Measurements from ENCODE around the gene LRRC38. TPM values are rescaled to one million over a fixed set of nuclear protein-coding genes. Genes with fewer than 3 reads are reported as not detected.

LRRC38 gene
- total RNA-seq, 2 experiments from 2014 or later: not detected

GRCh38 chr1:13540866-13541265 is 27.1 kb upstream of the LRRC38 start:
- Mint-ChIP-seq H3K36me3 (ENCODE audit: low read depth) (no peaks in the 10 kb centered on the region), H3K27me3 (no peaks in the 10 kb centered on the region), H3K4me1 (no peaks in the 10 kb centered on the region), H3K9me3 (no peaks in the 10 kb centered on the region), H3K4me3 (no peak overlapping the region), H3K27ac (no peak overlapping the region)
- CTCF ChIA-PET: no interaction called here
- no peak for DNase-seq
- POLR2A ChIA-PET: no interaction called here

GRCh38 chr1:13539683-13540082 is 25.9 kb upstream of the LRRC38 start:
- no peaks in the 10 kb centered on the region for H3K9me3 Mint-ChIP-seq
- no peak overlapping the region for H3K27ac Mint-ChIP-seq
- ChIA-PET CTCF (no interaction called here), POLR2A (no interaction called here)
- H3K27me3 Mint-ChIP-seq: no peaks in the 10 kb centered on the region
- H3K4me3 Mint-ChIP-seq: no peak overlapping the region
- no peak for DNase-seq
- no peaks in the 10 kb centered on the region for H3K36me3 Mint-ChIP-seq (ENCODE audit: low read depth)
- H3K4me1 Mint-ChIP-seq: no peaks in the 10 kb centered on the region

GRCh38 chr1:13538832-13539231 is 25.0 kb upstream of the LRRC38 start:
- CTCF ChIA-PET: no interaction called here

GRCh38 chr1:13536571-13536970 is 22.8 kb upstream of the LRRC38 start:
- no peaks in the 10 kb centered on the region for H3K9me3 Mint-ChIP-seq
- no peak for DNase-seq
- H3K27ac Mint-ChIP-seq: no peak overlapping the region
- no peaks in the 10 kb centered on the region for H3K27me3 Mint-ChIP-seq
- no peaks in the 10 kb centered on the region for H3K36me3 Mint-ChIP-seq (ENCODE audit: low read depth)
- ChIA-PET CTCF (no interaction called here), POLR2A (no interaction called here)
- no peak overlapping the region for H3K4me3 Mint-ChIP-seq
- H3K4me1 Mint-ChIP-seq: no peaks in the 10 kb centered on the region

More at GRCh38 chr1:13538832-13539231, 25.0 kb upstream of the LRRC38 start:
- Mint-ChIP-seq H3K4me3 (no peak overlapping the region), H3K27me3 (no peaks in the 10 kb centered on the region), H3K4me1 (no peaks in the 10 kb centered on the region), H3K9me3 (no peaks in the 10 kb centered on the region), H3K36me3 (ENCODE audit: low read depth) (no peaks in the 10 kb centered on the region), H3K27ac (no peak overlapping the region)
- POLR2A ChIA-PET: no interaction called here
- no peak for DNase-seq

- Mint-ChIP-seq H3K4me3 (no peak overlapping the region), H3K27me3 (no peaks in the 10 kb centered on the region), H3K9me3 (no peaks in the 10 kb centered on the region), H3K36me3 (ENCODE audit: low read depth) (no peaks in the 10 kb centered on the region), H3K4me1 (no peaks in the 10 kb centered on the region), H3K27ac (no peak overlapping the region)
- POLR2A ChIA-PET: no interaction called here
- CTCF ChIA-PET: no interaction called here
- DNase-seq: no peak
Observed at GRCh38 chr1:13535227-13535626, 21.4 kb upstream of the LRRC38 start.

GRCh38 chr1:13528320-13528719 is 14.5 kb upstream of the LRRC38 start:
- ChIA-PET CTCF (no interaction called here), POLR2A (no interaction called here)
- no peaks in the 10 kb centered on the region for H3K36me3 Mint-ChIP-seq (ENCODE audit: low read depth)
- no peaks in the 10 kb centered on the region for H3K9me3 Mint-ChIP-seq
- no peak for DNase-seq
- H3K4me3 Mint-ChIP-seq: no peak overlapping the region
- H3K27me3 Mint-ChIP-seq: no peaks in the 10 kb centered on the region
- no peaks in the 10 kb centered on the region for H3K4me1 Mint-ChIP-seq
- H3K27ac Mint-ChIP-seq: no peak overlapping the region

GRCh38 chr1:13523780-13524477 is 10.1 kb upstream of the LRRC38 start:
- ChIA-PET CTCF (no interaction called here), POLR2A (no interaction called here)
- Mint-ChIP-seq H3K9me3 (peaks cover 4% of the 10 kb centered on the region), H3K4me3 (no peak overlapping the region), H3K27ac (no peak overlapping the region), H3K27me3 (no peaks in the 10 kb centered on the region), H3K4me1 (no peaks in the 10 kb centered on the region), H3K36me3 (ENCODE audit: low read depth) (no peaks in the 10 kb centered on the region)
- DNase-seq: no peak

- ChIA-PET CTCF (no interaction called here), POLR2A (no interaction called here)
- Mint-ChIP-seq H3K9me3 (peaks cover 4% of the 10 kb centered on the region), H3K27me3 (peaks cover 6% of the 10 kb centered on the region), H3K36me3 (ENCODE audit: low read depth) (no peaks in the 10 kb centered on the region), H3K27ac (no peak overlapping the region), H3K4me3 (no peak overlapping the region), H3K4me1 (no peaks in the 10 kb centered on the region)
- no peak for DNase-seq
Observed at GRCh38 chr1:13520985-13521384, 7.2 kb upstream of the LRRC38 start.

- POLR2A ChIA-PET: no interaction called here
- CTCF ChIA-PET: no interaction called here
- Mint-ChIP-seq H3K4me1 (no peaks in the 10 kb centered on the region), H3K9me3 (peaks cover 4% of the 10 kb centered on the region), H3K4me3 (no peak overlapping the region), H3K27me3 (peaks cover 23% of the 10 kb centered on the region), H3K36me3 (ENCODE audit: low read depth) (no peaks in the 10 kb centered on the region), H3K27ac (no peak overlapping the region)
- DNase-seq: no peak
Observed at GRCh38 chr1:13517193-13517812, 3.5 kb upstream of the LRRC38 start.

GRCh38 chr1:13516606-13517005 is 2.8 kb upstream of the LRRC38 start:
- CTCF ChIA-PET: no interaction called here
- Mint-ChIP-seq H3K4me3 (no peak overlapping the region), H3K27ac (no peak overlapping the region), H3K27me3 (peaks cover 26% of the 10 kb centered on the region), H3K4me1 (no peaks in the 10 kb centered on the region), H3K36me3 (ENCODE audit: low read depth) (no peaks in the 10 kb centered on the region), H3K9me3 (peaks cover 4% of the 10 kb centered on the region)
- POLR2A ChIA-PET: no interaction called here
- no peak for DNase-seq

- no peak for DNase-seq
- ChIA-PET POLR2A (no interaction called here), CTCF (no interaction called here)
- H3K27me3 Mint-ChIP-seq: peaks cover 26% of the 10 kb centered on the region
- H3K27ac Mint-ChIP-seq: no peak overlapping the region
- no peaks in the 10 kb centered on the region for H3K4me1 Mint-ChIP-seq
- no peak overlapping the region for H3K4me3 Mint-ChIP-seq
- peaks cover 4% of the 10 kb centered on the region for H3K9me3 Mint-ChIP-seq
- no peaks in the 10 kb centered on the region for H3K36me3 Mint-ChIP-seq (ENCODE audit: low read depth)
Observed at GRCh38 chr1:13514821-13515220, 1.0 kb upstream of the LRRC38 start.

GRCh38 chr1:13513063-13513894 is 524 bp downstream of the LRRC38 start:
- Mint-ChIP-seq H3K27ac (no peak overlapping the region), H3K4me3 (no peak overlapping the region)

GRCh38 chr1:13512472-13512871 is 1.3 kb downstream of the LRRC38 start:
- H3K27ac Mint-ChIP-seq: no peak overlapping the region
- no peak for DNase-seq
- H3K4me3 Mint-ChIP-seq: no peak overlapping the region
- H3K36me3 Mint-ChIP-seq (ENCODE audit: low read depth): no peaks in the 10 kb centered on the region
- ChIA-PET POLR2A (no interaction called here), CTCF (interaction anchor here (0.7 to 0.9 kb wide), 2 partner anchors 10 to 13 kb away, joined by 3 to 5 read pairs; no protein-coding TSS in a partner anchor)
- H3K27me3 Mint-ChIP-seq: peaks cover 26% of the 10 kb centered on the region
- no peaks in the 10 kb centered on the region for H3K9me3 Mint-ChIP-seq
- no peaks in the 10 kb centered on the region for H3K4me1 Mint-ChIP-seq

More at GRCh38 chr1:13513063-13513894, 524 bp downstream of the LRRC38 start:
- POLR2A ChIA-PET: no interaction called here
- Mint-ChIP-seq H3K9me3 (no peaks in the 10 kb centered on the region), H3K36me3 (ENCODE audit: low read depth) (no peaks in the 10 kb centered on the region), H3K27me3 (peaks cover 26% of the 10 kb centered on the region), H3K4me1 (no peaks in the 10 kb centered on the region)
- CTCF ChIA-PET: interaction anchor here (0.7 to 0.9 kb wide), 2 partner anchors 10 to 12 kb away, joined by 3 to 5 read pairs; no protein-coding TSS in a partner anchor
- DNase-seq: no peak
